Measurements from ENCODE around the gene BACH2.
"Not testable (repeated sequence)": the region's sequence is repeated elsewhere in the genome, so short reads cannot be mapped to it uniquely, and the experiment has no call there.

Gene BACH2

DNA sequence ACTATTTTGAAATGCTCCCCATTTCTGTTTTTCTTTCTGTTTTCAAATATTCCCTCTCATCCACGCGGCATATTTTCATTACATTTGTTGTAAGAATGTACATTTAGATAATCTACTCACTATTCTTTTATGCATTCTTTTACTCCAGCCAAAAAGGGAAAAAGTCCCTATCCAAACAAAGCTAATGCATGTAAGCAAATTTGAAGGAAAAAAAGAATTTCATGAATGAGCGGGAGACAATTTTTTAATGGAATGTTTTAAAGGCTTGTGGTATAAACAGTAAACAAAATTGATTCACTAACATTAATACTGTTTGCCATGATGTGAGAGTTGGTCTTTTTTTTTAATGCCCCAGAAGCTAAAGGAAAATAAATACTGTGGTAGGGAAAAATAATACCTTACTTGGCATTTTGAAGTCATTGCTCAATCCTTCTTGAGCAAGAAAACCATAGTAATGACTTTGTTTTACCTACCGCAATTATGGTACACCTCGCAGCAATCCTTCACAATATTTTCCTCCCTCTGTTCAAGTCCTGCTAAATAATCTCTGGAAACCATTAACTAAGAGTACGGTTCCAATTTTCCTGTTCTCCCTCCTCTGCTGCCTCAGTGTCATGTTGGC lies 79.0 kb downstream of the BACH2 start:
- DNase-seq (ENCODE audit: low read depth) = no peak
- TF ChIP-seq, protein P1, sequence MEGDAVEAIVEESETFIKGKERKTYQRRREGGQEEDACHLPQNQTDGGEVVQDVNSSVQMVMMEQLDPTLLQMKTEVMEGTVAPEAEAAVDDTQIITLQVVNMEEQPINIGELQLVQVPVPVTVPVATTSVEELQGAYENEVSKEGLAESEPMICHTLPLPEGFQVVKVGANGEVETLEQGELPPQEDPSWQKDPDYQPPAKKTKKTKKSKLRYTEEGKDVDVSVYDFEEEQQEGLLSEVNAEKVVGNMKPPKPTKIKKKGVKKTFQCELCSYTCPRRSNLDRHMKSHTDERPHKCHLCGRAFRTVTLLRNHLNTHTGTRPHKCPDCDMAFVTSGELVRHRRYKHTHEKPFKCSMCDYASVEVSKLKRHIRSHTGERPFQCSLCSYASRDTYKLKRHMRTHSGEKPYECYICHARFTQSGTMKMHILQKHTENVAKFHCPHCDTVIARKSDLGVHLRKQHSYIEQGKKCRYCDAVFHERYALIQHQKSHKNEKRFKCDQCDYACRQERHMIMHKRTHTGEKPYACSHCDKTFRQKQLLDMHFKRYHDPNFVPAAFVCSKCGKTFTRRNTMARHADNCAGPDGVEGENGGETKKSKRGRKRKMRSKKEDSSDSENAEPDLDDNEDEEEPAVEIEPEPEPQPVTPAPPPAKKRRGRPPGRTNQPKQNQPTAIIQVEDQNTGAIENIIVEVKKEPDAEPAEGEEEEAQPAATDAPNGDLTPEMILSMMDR (IDR thresholded peaks at IDR 0.05; ENCODE audit: low read depth, low read length, missing control alignments) = no peak
- no peak overlapping the region for H3K4me3 ChIP-seq (ENCODE audit: low read depth, low read length)

DNA sequence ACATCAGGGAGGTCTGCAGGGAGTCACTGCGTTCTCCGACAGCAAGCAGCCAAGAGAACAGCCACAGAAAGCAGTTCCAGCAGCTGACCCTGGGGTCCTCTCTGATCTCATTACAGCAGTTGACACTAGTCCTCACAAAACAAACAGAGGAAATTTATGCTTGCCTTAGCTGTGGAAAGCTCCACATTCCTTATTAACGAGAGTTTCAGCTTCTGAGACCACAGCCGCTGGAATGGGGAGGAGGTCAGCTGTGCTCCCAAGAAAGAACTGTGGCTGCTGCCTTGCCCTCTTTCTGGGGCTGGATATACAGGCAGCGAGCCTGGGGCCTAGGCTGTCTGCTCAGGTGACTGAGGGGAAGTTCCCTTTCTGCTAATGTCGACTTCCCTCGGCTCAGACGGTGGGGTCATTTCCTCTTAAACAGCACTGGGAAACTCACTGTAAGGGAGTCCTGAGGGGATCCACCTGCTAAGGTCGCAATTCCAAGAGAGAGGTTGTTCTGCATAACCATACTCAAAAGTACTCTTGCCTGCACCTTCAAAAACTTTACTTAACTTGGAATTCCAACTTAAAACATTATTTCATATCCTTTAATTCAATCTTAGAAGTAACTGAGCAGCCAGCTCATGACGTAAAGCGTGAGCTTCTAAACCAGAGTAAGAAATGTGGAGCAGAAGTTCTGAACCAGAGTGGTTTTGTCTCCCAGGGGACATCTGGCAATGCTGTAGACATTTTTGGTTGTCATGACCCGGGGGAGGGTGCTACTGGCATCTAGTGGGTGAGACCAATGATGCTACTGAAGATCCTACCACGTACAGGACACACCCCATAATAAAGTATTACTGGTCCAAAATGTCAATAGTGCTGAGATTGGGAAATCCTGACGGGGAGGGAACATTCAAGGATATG lies 80.3 kb downstream of the BACH2 start:
- TF ChIP-seq, protein P1 (IDR thresholded peaks at IDR 0.05; ENCODE audit: low read depth, low read length, missing control alignments) = no peak
- H3K4me3 ChIP-seq (ENCODE audit: low read depth, low read length) = no peak overlapping the region
- no peak for DNase-seq (ENCODE audit: low read depth)

DNA sequence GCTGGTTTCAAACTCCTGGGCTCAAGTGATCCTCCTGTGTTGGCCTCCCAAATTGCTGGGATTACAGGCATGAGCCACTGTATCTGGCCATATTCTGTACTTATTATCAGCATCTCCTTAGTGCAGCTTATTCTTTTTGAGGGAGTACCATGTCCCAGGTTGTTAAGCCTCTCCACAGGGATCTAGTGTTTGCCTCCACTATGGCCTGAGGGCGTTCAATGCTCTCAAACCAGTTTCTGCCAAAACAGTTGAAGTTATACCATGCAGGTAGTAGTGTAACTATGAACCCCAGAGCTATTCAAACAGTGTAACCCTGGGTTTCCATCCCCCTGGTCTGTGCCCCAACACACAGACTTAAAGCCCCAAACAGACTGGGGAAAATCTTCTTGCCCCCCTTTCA lies 81.7 kb downstream of the BACH2 start:
- DNase-seq (ENCODE audit: low read depth) = no peak
- TF ChIP-seq, protein P1 (IDR thresholded peaks at IDR 0.05; ENCODE audit: low read depth, low read length, missing control alignments) = no peak
- H3K4me3 ChIP-seq (ENCODE audit: low read depth, low read length) = no peak overlapping the region

DNA sequence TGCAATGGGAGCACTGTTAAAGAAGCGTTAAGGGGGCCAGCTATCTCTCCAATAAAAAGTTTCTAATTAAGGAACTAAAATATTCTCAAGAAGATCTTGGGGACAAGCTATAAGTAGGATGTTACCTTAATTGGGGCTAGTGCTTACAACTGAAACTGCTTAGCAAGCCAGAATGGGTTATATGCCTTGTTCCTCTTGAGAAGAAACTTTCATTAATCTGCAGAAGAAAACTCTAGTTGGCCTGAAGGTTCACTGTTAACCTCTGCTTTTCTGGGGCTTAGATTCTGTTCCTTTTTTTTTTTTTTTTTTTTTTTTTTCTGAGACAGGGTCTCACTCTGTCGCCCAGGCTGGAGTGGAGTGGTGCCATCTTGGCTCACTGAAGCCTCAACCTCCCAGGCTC lies 82.2 kb downstream of the BACH2 start:
- no peak overlapping the region for H3K4me3 ChIP-seq (ENCODE audit: low read depth, low read length)
- TF ChIP-seq, protein P1 (IDR thresholded peaks at IDR 0.05; ENCODE audit: low read depth, low read length, missing control alignments) = no peak
- DNase-seq (ENCODE audit: low read depth) = no peak

DNA sequence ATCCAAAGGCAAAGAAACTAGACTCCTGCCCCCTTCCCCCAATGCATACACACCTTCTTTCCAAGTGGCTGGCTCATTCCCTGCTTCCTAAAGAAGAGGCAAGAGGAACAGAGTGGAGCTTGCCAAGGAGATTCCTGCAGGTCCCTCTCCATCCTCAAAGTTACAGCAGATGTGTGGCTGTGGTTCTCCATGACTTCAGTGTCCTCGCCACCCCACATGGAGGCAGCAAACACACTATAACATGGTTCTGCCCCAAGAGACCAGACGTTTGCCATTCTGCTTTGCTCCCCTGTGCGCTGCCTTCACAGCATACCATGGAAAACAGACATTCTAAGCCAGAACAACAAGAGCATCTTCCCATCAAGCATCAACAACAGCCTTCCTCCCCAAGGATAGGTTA lies 84.4 kb downstream of the BACH2 start:
- TF ChIP-seq, protein P1 (IDR thresholded peaks at IDR 0.05; ENCODE audit: low read depth, low read length, missing control alignments) = peak; percentile 16
- no peak for DNase-seq (ENCODE audit: low read depth)
- no peak overlapping the region for H3K4me3 ChIP-seq (ENCODE audit: low read depth, low read length)

DNA sequence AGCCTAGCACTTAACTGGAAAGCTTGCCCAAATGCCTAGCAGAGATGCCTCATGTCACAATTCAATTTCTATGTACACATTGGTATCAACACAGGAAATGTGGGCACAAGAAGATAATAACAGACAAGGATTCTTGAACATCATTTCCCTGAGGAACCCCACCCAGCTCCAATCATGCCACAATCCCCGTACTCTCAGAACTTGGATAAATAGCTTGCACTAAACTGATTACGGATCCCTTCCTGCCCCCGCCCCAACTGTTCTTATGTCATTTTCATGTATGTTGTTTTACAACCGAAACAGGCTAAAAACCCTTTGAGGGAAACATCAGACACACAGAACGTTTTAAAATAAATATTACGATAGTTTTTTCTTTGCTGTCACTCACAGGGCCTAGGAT lies 87.1 kb downstream of the BACH2 start:
- TF ChIP-seq, protein P1 (IDR thresholded peaks at IDR 0.05; ENCODE audit: low read depth, low read length, missing control alignments) = no peak
- DNase-seq (ENCODE audit: low read depth) = no peak

DNA sequence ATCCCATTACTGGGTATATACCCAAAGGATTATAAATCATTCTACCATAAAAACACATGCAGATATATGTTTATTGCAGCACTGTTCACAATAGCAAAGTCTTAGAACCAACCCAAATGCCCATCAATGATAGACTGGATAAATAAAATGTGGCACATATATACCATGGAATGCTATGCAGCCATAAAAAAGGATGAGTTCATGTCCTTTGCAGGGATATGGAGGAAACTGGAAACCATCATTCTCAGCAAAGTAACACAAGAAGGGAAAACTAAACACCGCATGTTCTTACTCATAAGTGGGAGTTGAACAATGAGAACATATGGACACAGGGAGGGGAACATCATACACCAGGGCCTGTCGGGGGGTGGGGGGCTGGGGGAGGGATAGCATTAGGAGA lies 88.0 kb downstream of the BACH2 start:
- not testable (repeated sequence) for DNase-seq (ENCODE audit: low read depth); H3K4me3 ChIP-seq (ENCODE audit: low read depth, low read length)

More for the DNA sequence above, 87.1 kb downstream of the BACH2 start:
- no peak overlapping the region for H3K4me3 ChIP-seq (ENCODE audit: low read depth, low read length)
